Liver (tissue), 3 donors: Measurements from ENCODE around the gene ERAL1.

Experiments
- ATF3 ChIP-seq: IDR thresholded peaks from 2 replicates; pipeline ENCODE4 v1.6.1; 2016; ENCODE audit warnings: antibody characterized with exemption
- CTCF ChIP-seq: fragments of 150-350 bp; IDR thresholded peaks from 2 replicates; pipeline ENCODE4 v1.5.1; 2017; ENCODE audit warnings: improper control_type of control experiment, low read depth, low read length; ENCODE audit not compliant: missing input control
- EGR1 ChIP-seq, 2 donors: IDR thresholded peaks; 2 replicates each; pipeline ENCODE4 v1.6.1; 2016 to 2018; ENCODE audit warnings: antibody characterized with exemption in 2 of 2, low read depth in 2 of 2
- GABPA ChIP-seq, 2 donors: IDR thresholded peaks in 1 of 2; conservative IDR thresholded peaks in 1 of 2; 2 replicates each; pipeline ENCODE4 v1.6.1; 2016; ENCODE audit warnings: antibody characterized with exemption in 2 of 2, mild to moderate bottlenecking in 1 of 2, moderate library complexity in 1 of 2
- JUND ChIP-seq, 2 donors: IDR thresholded peaks; 2 replicates each; pipeline ENCODE4 v1.6.1; 2016; ENCODE audit warnings: antibody characterized with exemption in 2 of 2
- MAX ChIP-seq: IDR thresholded peaks from 2 replicates; pipeline ENCODE4 v1.6.1; 2016; ENCODE audit warnings: antibody characterized with exemption
- RAD21 ChIP-seq, 2 donors: IDR thresholded peaks; 2 replicates each; pipeline ENCODE4 v1.6.1; 2016; ENCODE audit warnings: antibody characterized with exemption in 2 of 2, mild to moderate bottlenecking in 2 of 2
- REST ChIP-seq: IDR thresholded peaks from 2 replicates; pipeline ENCODE4 v1.6.1; 2016; ENCODE audit warnings: antibody characterized with exemption, mild to moderate bottlenecking
- RXRA ChIP-seq, 2 donors: IDR thresholded peaks; 2 replicates each; pipeline ENCODE4 v1.6.1; 2017 to 2018; ENCODE audit warnings: antibody characterized with exemption in 2 of 2, mild to moderate bottlenecking in 1 of 2
- SP1 ChIP-seq: IDR thresholded peaks from 2 replicates; pipeline ENCODE4 v1.6.1; 2018; ENCODE audit warnings: antibody characterized with exemption, mild to moderate bottlenecking
- TAF1 ChIP-seq: conservative IDR thresholded peaks from 2 replicates; pipeline ENCODE4 v1.6.1; 2016; ENCODE audit warnings: antibody characterized with exemption, mild to moderate bottlenecking
- YY1 ChIP-seq: IDR thresholded peaks from 2 replicates; pipeline ENCODE4 v1.6.1; 2016; ENCODE audit warnings: antibody characterized with exemption, mild to moderate bottlenecking
- ZBTB33 ChIP-seq: IDR thresholded peaks from 2 replicates; pipeline ENCODE4 v1.6.1; 2016; ENCODE audit warnings: antibody characterized with exemption
- donor health status: healthy.
- donor health status: healthy.

GRCh38 chr17:28846231-28846630, 8.6 kb upstream of the ERAL1 start:
- TF ChIP-seq TAF1 (no peak), CTCF (no peak), SP1 (no peak), MAX (no peak), EGR1 (IDR thresholded peaks at IDR 0.05; ENCODE audit: low read depth in 2 of 2) (no peak), YY1 (no peak), REST (no peak), GABPA (IDR thresholded peaks at IDR 0.05 in 1 of 2, conservative IDR thresholded peaks at IDR 0.05 in 1 of 2) (no peak), RXRA (IDR thresholded peaks at IDR 0.05) (no peak), JUND (IDR thresholded peaks at IDR 0.05) (no peak), ATF3 (no peak), RAD21 (IDR thresholded peaks at IDR 0.05) (no peak), ZBTB33 (no peak)
